DOHH2 (cell line): ENCODE results near the gene HS3ST4.

Source experiments
- H3F3A ChIP-seq: fragments of 200-600 bp; sonication (generic), shearing (Covaris generic); 2 replicates; pipeline ENCODE4 v1.6.0; 2016; ENCODE audit warnings: antibody characterized with exemption, mild to moderate bottlenecking; ENCODE audit not compliant: control insufficient read depth, insufficient read depth
- H3K27ac ChIP-seq: fragments of 200-600 bp; sonication (generic); 2 replicates; pipeline ENCODE4 v1.5.1; 2014; ENCODE audit warnings: low read depth, mild to moderate bottlenecking, low read length, moderate library complexity
- H3K27me3 ChIP-seq: fragments of 200-600 bp; sonication (generic); 2 replicates; pipeline ENCODE4 v1.6.1; 2014; ENCODE audit warnings: mild to moderate bottlenecking, low read length, mixed read lengths; ENCODE audit not compliant: control insufficient read depth
- H3K36me3 ChIP-seq: fragments of 200-600 bp; sonication (generic); 2 replicates; pipeline ENCODE4 v1.6.1; 2014; ENCODE audit warnings: mild to moderate bottlenecking, low read length, moderate library complexity, mixed read lengths; ENCODE audit not compliant: control insufficient read depth
- H3K4me1 ChIP-seq: fragments of 200-600 bp; sonication (generic); 2 replicates; pipeline ENCODE4 v1.6.1; 2014; ENCODE audit warnings: mild to moderate bottlenecking, low read length, mixed read lengths; ENCODE audit not compliant: control insufficient read depth
- H3K4me2 ChIP-seq: fragments of 200-600 bp; sonication (generic); 2 replicates; pipeline ENCODE4 v1.6.0; 2014; ENCODE audit warnings: mild to moderate bottlenecking, low read length, moderate library complexity
- H3K4me3 ChIP-seq: fragments of 200-600 bp; sonication (generic); 2 replicates; pipeline ENCODE4 v1.5.1; 2014; ENCODE audit warnings: mild to moderate bottlenecking, low read length, mixed read lengths
- H3K79me2 ChIP-seq: fragments of 200-600 bp; sonication (generic); 2 replicates; pipeline ENCODE4 v1.6.1; 2014; ENCODE audit warnings: mild to moderate bottlenecking, low read length, mixed read lengths; ENCODE audit not compliant: control insufficient read depth
- H3K9me2 ChIP-seq: fragments of 200-600 bp; sonication (generic); replicated peaks from 2 replicates; pipeline ENCODE4 v1.6.1; 2014; ENCODE audit warnings: mild to moderate bottlenecking, low read length, mixed read lengths; ENCODE audit not compliant: control insufficient read depth
- H3K9me3 ChIP-seq: fragments of 200-600 bp; sonication (generic); 2 replicates; pipeline ENCODE4 v1.6.1; 2014; ENCODE audit warnings: antibody characterized with exemption, low read length, mixed read lengths; ENCODE audit not compliant: control insufficient read depth, insufficient read depth
- H4K20me1 ChIP-seq: fragments of 200-600 bp; sonication (generic); 2 replicates; pipeline ENCODE4 v1.6.0; 2014; ENCODE audit warnings: low read depth, mild to moderate bottlenecking, antibody characterized with exemption, low read length, moderate library complexity; ENCODE audit not compliant: control insufficient read depth, insufficient read depth
- CTCF ChIP-seq: fragments of 200-600 bp; sonication (generic); IDR thresholded peaks from one replicate; pipeline ENCODE4 v1.5.1; 2014; ENCODE audit warnings: antibody characterized with exemption, mild to moderate bottlenecking, low read depth, low read length; ENCODE audit not compliant: poor library complexity, severe bottlenecking
- EZH2phosphoT487 ChIP-seq: fragments of 200-600 bp; sonication (generic); IDR thresholded peaks from 2 replicates; pipeline ENCODE4 v1.6.1; 2017; ENCODE audit warnings: borderline replicate concordance, mild to moderate bottlenecking, antibody characterized with exemption, low read length, moderate library complexity, mixed read lengths

The HS3ST4 gene

GRCh38 chr16:25785361-25785760 is 93.6 kb downstream of the HS3ST4 start:
- Histone ChIP-seq H3K4me1 (no peaks in the 10 kb centered on the region), H3F3A (no peaks in the 10 kb centered on the region), H3K9me3 (no peaks in the 10 kb centered on the region), H3K4me2 (no peak overlapping the region), H3K27me3 (no peaks in the 10 kb centered on the region), H4K20me1 (no peaks in the 10 kb centered on the region), H3K36me3 (no peaks in the 10 kb centered on the region), H3K27ac (no peak overlapping the region), H3K9me2 (no peaks in the 10 kb centered on the region), H3K79me2 (no peaks in the 10 kb centered on the region), H3K4me3 (no peak overlapping the region)
- TF ChIP-seq CTCF (no peak), EZH2phosphoT487 (no peak)

- Histone ChIP-seq H3K4me1 (no peaks in the 10 kb centered on the region), H3K4me2 (no peak overlapping the region), H3K79me2 (no peaks in the 10 kb centered on the region), H3K27me3 (no peaks in the 10 kb centered on the region), H3K36me3 (no peaks in the 10 kb centered on the region), H3K9me3 (no peaks in the 10 kb centered on the region), H3F3A (no peaks in the 10 kb centered on the region), H4K20me1 (no peaks in the 10 kb centered on the region), H3K9me2 (no peaks in the 10 kb centered on the region), H3K27ac (no peak overlapping the region), H3K4me3 (no peak overlapping the region)
- no peak for TF ChIP-seq CTCF
- TF ChIP-seq EZH2phosphoT487 = no peak
Measured at GRCh38 chr16:25786748-25787147, 95.0 kb downstream of the HS3ST4 start.

GRCh38 chr16:25788637-25789036 is 96.9 kb downstream of the HS3ST4 start:
- H3K4me3 ChIP-seq = no peak overlapping the region
- H3K27me3 ChIP-seq = no peaks in the 10 kb centered on the region
- TF ChIP-seq CTCF (no peak), EZH2phosphoT487 (no peak)
- no peaks in the 10 kb centered on the region for H3K9me3 ChIP-seq
- no peaks in the 10 kb centered on the region for H3K79me2 ChIP-seq
- no peak overlapping the region for H3K27ac ChIP-seq
- H3K36me3 ChIP-seq = no peaks in the 10 kb centered on the region
- no peaks in the 10 kb centered on the region for H3F3A ChIP-seq
- H3K4me1 ChIP-seq = no peaks in the 10 kb centered on the region
- H4K20me1 ChIP-seq = no peaks in the 10 kb centered on the region
- H3K4me2 ChIP-seq = no peak overlapping the region
- H3K9me2 ChIP-seq = no peaks in the 10 kb centered on the region

GRCh38 chr16:25796239-25796638 is 104.5 kb downstream of the HS3ST4 start:
- H3K9me2 ChIP-seq = no peaks in the 10 kb centered on the region
- no peak overlapping the region for H3K27ac ChIP-seq
- no peaks in the 10 kb centered on the region for H4K20me1 ChIP-seq
- H3K9me3 ChIP-seq = no peaks in the 10 kb centered on the region
- no peaks in the 10 kb centered on the region for H3K36me3 ChIP-seq
- TF ChIP-seq EZH2phosphoT487 (no peak), CTCF (no peak)
- H3K79me2 ChIP-seq = no peaks in the 10 kb centered on the region
- no peaks in the 10 kb centered on the region for H3K27me3 ChIP-seq
- no peak overlapping the region for H3K4me3 ChIP-seq
- H3K4me2 ChIP-seq = no peak overlapping the region
- no peaks in the 10 kb centered on the region for H3K4me1 ChIP-seq
- no peaks in the 10 kb centered on the region for H3F3A ChIP-seq
